HG02938 (cell line): ENCODE measurements around the gene PSMD6.

Source experiments
- ATAC-seq: cut with Tn5 transposase; IDR thresholded peaks from one replicate; pipeline ENCODE4 v1.9.1; 2021; ENCODE audit warnings: mild to moderate bottlenecking, moderate library complexity; ENCODE audit not compliant: unreplicated experiment

The PSMD6 gene

DNA sequence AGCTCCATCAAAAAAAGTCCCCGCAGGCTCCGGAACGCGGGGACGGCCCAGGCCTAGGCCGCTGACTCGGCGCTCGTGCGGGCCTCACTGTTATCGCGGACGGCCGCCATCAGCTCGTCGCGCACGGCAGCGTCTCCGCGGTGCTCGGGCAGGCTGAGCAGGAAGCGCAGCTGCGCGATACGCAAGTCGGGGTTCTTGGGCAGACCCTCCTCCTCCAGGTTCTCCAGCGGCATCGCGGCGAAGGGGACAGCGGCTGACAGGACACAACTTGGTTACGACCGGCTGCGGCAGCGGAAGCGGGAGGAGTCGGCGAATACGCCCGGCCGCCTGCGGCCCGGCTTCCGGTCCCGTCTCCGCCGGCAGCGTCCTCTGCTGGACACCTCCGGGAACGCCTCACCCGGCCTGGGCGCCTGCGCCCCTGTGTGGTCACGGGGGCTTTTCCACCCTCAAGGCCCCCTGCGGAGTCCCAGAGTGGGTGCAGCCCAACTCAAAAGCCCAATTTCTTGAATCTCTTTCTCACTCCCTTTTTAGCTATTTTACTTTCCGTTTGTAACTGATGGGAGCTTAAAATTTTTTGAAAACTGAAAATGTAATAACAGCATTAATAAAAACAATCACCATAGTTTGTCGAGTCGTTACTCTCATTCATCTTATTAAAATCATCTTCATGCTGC lies at the start of gene PSMD6:
Gene PSMD6 (minus strand): TSS at position 308 of the 674 bp plus-strand sequence. CDS start 75 bp downstream, at position 233.
- peak; percentile 91 for ATAC-seq

DNA sequence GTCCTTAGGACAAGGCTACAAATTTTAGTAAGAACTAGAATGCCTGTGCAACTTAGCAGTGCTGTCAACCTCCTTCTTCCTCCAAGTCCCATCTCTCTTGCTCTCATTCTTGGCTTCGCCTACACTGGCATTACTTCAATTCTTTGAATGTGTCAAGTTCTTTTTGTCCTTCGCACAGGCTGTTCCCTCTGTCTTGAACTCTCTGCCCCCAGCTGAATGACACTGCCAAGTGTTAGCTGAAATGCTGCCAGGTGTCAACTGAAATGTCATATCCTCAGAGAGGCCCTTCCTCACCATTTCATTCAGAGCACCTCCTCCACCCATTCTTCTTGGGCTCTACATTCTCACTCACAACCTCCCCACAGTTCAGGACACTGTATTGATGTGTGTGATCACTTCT lies 48.8 kb upstream of the PSMD6 start:
- no peak for ATAC-seq

DNA sequence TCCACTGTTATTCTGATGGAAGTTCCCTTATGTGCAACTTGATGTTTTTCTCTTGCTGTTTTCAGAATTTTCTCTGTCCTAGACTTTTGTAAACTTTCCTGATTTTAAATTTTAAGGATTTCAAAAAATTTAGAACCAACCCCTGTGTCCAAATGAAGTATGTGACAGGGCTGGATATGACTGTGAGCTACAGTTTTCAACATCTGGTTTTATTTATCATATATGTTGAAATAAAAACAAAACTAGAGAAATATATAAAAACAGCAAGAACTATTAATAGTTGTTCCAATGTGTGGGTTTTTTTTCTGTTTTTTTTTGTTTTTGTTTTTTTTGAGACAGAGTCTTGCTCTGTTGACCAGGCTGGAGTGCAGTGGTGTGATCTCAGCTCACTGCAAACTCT lies 47.4 kb upstream of the PSMD6 start:
- ATAC-seq: no peak

DNA sequence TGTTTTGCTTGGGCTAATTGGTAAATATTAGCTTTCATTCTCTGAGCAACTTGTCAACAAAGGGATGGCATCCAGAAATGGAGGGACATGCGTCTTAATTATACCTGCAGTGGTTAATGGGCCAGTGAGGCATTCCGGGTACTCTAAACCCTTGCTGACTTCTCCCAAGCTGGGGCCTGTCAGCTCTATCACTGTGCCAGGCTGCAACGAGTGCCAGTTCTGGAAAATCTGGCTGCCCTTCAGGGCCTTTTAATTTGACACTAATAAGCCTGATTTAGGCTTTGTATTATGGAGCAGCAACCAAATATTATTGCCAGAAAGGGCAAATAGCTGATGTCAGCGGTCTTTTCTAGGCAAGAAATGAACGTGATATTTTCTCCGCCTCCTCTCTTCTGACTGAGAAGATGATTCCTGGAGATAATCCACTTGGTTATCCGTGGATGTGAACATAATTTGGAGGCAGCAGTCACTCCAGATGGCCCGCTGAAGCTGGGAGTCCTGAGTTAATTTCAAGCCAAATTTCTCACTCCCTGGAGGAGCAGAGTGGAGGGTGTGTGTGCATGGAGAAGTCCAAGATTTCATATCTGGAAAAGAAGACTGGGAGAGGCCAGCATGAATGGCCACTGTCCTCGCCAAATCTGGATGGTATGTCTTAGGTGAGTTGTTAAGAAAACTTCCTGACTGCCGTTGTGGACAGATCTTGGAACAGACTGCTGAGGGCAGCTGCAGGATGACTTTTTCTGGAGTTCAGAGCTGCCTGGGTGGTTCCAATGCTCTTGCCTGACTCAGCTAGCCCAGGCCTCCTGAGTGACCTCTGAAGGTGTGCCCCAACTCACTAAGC lies 44.4 kb upstream of the PSMD6 start:
- ATAC-seq: no peak

DNA sequence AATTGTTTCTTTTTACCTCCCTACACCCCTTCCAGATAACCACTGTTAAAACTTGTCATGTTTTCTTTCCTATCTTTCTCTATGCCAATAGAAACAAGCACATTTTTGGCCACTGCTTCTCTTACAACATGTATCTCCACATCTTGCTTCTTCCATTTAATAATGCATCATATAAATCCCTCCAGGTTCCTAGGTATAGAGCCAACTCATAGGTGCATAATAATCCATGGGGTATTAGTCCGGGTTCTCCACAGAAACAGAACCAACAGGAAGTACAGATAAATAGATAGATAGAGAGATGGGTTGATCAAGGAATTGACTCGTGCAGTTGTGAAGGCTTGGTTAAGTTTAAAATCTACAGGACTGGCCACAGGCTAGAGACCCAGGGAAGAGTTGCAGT lies 41.5 kb upstream of the PSMD6 start:
- no peak for ATAC-seq

DNA sequence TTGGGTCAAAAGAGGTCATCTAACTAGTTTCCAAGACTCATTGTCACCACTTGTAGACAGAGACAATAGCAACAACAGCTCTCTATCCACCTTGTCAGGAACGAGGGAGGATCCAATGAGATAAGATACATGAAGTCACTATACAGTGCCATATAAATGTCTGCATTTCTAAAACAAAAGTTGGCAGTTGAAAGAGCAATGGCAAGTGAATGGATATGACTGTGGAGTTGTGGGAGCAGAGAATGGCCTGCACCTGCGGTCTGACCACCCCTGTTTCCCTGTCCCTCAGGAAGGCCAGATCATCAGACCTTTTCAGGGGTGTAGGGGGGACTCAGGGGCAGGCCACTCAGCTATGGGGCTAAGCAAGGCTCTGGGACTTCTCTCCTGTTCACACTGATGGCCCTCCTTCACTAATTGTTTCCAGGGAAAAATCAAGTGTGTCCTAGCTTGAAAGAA lies 40.7 kb upstream of the PSMD6 start:
- no peak for ATAC-seq

DNA sequence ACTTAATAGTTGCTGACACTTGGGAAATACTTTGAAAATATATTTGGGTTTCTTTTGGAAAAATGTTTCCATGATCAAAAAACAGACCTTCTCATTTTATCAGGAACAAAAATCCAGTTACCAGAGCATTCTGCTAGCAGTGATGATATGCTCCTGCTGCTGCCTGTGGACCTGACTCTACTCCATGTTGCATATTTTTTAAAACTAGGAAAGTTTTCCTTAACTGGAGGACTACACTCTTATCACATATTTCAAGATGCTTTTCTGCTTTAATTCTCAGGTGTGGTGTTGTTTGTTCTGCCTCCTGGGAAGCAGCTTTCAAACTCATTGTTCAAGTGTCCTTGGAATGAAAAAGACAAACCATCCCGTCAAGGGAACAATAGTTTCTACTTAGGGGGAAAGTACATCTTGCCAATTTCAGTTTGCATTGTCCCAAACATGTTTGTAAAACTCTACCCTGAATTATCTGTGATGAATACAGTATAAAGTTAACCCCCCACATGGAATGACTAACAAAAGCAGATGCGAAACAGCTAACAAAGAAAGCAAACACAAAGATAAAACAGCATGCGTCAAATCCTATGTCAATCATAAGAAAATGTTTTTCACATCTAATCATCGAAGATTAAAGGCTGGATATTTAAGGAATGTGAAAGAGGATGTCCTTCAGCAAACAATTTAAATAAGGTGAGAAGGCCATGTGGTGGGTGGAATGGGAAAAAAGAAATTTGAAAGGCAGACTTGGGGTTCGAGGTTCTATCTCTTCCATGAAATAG lies 40.1 kb upstream of the PSMD6 start:
- ATAC-seq: no peak

DNA sequence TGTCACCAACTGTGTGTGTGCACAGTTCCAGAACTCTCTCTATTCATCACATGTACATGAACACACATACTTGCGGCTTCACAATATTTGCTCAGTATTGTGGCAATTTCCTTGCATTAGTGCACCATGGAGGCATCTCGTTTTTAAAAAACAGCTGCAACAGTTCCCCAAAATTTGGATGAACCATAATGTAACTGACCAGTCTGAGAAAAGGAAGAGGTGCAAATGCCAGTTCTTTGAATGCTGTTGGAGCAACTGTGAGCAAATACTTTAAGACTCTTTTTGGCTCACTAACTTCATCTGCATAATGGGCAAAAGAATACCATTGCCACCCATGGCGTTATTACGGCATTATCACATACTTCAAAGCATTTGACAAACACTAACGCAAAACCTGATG lies 38.3 kb upstream of the PSMD6 start:
- no peak for ATAC-seq

DNA sequence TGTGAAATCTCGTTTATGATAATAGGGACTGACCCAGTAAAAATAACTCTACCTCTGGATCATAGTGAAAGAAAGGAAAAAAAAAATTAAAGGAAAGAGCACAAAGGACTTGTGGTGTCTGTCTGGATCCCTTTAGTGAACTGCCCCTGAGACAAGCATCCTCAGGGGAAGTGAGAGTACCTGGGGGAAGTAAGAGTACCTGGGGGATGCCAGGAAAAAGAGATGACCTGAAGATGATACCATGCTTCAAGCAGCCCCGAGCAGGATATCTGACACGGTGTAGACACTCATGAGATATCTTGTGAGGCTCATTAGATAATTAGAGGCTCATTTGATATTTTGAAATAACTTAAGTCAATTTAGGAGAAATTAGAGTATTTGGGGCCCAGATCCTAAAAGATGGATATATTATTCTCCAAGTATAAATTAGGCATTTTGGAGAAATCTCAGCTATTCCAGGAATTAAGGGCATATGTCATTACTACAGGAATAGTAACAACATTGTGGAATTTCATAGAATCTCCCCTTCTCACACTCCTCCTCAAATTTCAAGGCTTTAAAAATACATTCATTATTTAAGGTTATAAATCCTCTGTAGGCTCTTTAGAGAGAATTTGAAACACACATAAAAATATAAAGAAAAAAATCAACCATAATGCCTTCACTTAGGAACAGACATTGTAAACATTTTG lies 36.3 kb upstream of the PSMD6 start:
- no peak for ATAC-seq

DNA sequence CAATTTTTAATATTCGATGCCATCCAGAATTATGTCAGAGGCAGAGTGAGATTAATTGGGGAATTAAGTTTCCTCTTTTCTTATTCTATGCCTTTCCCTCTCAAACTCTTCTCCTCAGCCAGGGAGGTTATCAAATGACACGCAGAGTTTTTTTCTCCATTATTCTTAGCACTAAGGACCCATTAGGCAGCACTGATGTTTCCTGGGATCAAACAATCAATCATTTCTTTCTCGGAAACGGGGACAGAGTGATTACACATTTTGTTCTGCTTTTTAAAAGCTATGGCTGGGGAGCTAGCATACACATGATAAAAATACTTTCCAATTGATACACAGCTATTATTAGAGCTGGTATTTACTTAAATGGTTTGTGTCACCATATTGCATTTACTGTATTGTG lies 35.3 kb upstream of the PSMD6 start:
- ATAC-seq: no peak

DNA sequence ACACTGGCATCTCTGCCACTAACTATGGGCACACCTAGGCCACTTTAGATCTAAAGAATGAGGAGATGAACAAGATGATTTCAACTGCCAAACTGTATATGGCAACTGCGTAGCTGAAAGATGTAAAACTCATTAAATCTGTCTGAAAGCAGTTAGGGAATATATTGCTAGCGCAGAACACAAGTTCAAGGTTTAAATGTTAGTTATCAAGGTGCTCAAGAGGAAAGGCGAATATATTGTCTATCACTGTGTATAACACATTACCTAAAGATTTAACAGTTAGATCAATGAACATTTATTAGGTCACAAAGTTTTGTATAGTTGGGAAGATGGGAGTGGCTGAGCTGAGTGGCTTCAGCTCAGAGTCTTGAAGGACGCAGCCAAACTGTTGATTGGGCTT lies 33.9 kb upstream of the PSMD6 start:
- ATAC-seq: no peak

DNA sequence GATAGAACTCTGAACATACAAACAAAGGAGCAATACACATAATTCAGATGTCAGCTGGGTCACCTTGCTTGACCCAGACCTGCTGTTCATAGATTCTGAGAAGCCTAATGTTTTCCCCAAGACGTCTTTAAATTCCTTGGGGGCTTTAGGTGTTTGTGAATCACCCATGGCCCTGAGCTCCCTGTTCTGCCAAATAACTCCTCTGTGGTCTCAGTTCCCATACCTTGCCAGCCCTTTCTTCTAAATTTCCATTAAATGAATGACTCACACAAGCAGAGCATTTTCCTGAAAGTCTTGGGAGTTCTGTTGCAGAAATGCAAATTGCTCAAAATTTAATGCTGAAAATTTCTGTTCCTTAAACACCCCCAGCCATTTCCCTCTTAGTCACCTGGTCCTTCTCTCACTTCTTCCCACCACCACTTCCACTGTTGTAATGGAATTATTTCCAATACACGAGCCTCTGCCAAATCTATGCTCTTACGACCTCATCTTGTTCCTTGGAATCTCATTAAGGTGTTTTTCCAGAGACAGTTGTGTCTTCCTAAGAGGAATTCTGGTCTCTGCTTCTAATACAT lies 33.4 kb upstream of the PSMD6 start:
- ATAC-seq: no peak

DNA sequence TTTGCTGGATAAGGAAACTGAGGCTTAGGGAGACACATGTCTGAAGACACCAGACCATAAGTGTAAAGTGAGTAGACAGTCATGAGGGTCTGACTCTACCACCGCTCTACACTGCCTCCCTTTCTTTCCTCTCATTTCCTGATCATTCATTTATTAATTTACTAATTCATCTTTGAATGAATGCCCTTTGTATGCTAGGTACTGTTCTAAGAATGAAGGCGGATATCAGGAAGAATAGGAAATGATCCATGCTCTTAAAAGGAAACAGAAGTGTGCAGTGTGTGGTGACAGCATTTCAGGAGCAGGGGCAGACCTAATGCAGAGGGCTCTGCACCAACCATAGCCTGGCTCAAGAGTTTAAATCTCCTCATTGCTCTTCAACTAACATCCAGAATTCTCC lies 31.8 kb upstream of the PSMD6 start:
- ATAC-seq: no peak

DNA sequence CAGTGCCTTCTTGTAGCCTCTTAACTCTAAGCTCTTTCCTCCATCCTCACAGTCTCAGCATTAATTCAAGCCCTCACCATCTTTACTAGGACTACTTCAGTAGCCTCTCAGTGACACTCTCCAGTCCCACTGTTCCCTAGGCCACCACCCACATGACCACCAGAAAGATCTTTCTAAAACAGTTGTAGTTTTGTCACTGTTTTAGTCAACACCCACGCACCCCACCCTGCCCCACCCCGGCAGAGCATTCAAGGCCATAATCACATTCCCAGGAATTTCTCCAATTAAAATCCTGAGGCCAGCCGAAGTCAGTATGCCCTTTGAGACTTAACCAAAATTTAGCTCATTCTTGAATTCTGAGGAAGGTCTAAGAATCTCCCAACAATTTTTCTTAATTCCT lies 31.2 kb upstream of the PSMD6 start:
- ATAC-seq: no peak

DNA sequence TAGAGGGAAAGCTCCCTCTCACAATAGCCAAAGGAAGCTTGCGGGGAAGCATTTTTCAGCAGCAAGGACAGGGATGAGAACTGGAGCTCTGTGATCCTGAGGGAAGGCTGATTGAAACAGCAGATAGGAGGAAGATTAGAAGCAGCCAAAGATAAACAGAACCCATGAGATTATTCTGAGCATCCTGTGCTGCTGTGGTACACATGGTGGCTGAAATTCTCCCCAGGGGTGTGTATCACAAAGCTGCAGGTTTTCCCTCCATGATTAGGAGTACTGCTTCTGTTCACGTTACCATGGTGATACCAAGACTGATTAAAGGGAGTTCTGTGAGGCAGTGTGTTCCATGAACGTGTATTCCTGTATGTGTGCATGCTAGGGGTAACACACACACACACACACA lies 30.3 kb upstream of the PSMD6 start:
- no peak for ATAC-seq

DNA sequence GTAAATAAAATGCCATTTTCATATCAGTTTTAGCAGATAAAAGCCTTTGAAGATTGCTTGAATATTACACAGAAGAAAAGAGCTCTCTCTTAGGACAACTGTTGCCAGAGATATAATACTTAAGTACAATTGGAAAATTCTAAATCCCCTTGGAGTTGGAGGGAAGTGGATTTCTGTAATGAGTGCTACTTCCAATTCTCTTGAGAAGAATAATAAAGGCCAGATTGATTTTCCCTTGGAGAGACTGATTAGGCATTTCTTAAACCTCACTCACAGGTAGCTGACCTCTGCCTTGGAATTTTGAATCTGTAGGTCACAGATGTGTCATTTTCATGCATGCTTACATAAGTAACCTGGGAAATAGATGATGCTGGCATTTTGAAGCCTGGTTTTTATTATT lies 29.8 kb upstream of the PSMD6 start:
- no peak for ATAC-seq

DNA sequence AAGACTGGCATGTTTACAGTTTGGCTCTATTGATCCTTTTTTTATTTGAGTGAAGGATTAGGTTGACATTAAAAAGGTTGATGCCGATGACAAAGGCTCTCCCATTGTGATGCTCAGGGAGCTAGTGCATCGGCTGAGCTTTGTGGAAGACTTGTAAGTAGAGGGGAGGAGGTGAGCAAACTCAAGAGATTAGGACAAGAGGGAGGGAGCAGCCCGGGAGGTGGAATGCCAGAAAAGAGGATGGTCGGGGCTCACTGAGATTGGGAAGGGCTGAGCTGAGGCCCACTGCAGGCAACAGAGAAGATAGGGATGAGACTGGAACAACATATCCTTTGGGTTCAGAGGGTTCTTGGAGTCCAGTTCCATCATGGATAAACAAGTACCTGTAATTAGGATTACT lies 26.5 kb upstream of the PSMD6 start:
- ATAC-seq: no peak

DNA sequence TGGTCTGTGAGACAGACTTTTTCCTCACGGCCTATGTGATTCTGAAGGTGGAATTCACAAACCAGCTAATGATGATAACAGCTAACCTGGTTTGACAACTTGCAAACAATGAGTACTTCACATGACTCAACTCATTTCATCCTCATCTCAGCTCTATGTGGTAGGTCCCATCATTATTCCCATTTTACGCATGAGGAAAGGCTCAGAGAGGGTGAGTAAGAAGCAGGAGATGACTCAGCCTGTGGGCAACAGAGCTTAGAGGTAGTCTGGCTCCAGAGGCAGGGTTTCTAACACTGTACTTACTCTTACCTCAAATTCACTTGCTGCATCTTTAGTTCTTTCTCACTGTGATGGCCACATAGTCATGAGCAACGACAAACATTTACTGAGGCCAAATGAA lies 25.8 kb upstream of the PSMD6 start:
- no peak for ATAC-seq

DNA sequence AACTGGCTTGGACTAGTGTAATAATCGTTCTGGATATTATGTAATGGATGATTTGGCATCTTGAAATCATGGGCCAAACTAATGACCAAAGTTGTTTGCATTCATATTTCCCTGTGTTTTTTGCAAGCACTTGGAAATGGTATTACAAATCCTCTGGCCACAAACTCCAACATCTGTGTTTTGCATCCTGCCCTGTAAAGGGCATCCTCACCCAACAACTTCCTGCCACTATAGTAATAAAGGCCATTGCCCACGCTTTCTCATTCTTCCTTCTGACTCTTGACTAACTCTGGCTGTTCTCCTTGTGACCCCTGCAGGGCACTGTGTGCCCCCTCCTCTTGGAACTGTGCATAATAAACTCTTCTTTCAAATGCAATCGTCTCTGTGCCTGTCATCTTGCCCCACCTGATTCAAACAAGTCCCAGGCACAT lies 25.4 kb upstream of the PSMD6 start:
- ATAC-seq: no peak

DNA sequence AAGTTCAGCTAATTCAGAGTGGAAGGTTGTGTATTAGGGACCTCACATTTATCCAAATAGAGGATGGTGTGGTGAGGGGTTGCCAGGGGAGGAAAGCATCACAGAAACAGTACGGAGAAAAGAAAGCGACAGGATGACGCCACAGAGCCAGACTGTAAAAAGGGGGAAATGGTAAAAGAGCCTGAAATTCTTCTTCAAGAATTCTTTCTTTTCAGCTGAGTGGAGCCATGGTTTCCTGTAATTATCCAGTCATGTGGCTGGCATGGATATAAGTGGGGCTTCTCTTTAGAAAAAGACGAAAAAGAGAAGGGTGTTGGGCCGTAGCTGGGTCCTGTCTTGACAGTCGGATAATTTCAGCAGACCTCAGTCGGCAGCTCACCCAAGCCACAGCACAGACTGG lies 24.5 kb upstream of the PSMD6 start:
- no peak for ATAC-seq
